Suprapubic skin (tissue), 4 donors: Measurements from ENCODE around the gene SVEP1.

Source experiments
- CTCF ChIP-seq, 2 donors: fragments of 200-600 bp in 1 of 2; fragments of 450-650 bp in 1 of 2; sonication (generic) in 1 of 2; IDR thresholded peaks; one replicate each; pipeline ENCODE4 v1.5.1; 2016 to 2019; ENCODE audit warnings: antibody characterized with exemption in 2 of 2, mild to moderate bottlenecking in 1 of 2, moderate library complexity in 1 of 2
- EP300 ChIP-seq: sonication (generic); formaldehyde crosslinking; IDR thresholded peaks from one replicate; pipeline ENCODE4 v1.6.1; 2017; ENCODE audit warnings: antibody characterized with exemption
- POLR2AphosphoS5 ChIP-seq, 3 donors: sonication (generic); formaldehyde crosslinking; IDR thresholded peaks; one replicate each; pipeline ENCODE4 v1.6.1; 2017; ENCODE audit warnings: antibody characterized with exemption in 3 of 3

- TF ChIP-seq CTCF (IDR thresholded peaks at IDR 0.05) = no peak
- no peak for TF ChIP-seq EP300
- no peak for TF ChIP-seq POLR2AphosphoS5 (IDR thresholded peaks at IDR 0.05)
These were observed 168.6 kb downstream of the SVEP1 start for GRCh38 chr9:110410961-110411360.
